CD4-positive, CD25-positive, alpha-beta regulatory T cell (primary cell): ENCODE measurements around the gene AOPEP. TPM values are rescaled to one million over a fixed set of nuclear protein-coding genes. Genes with fewer than 3 reads are reported as not detected.

ENCODE experiments used
- ATAC-seq, 2 donors: fragments of 150-1000 bp; cut with Tn5 transposase; one replicate each; pipeline ENCODE4 v1.10.0; 2021; ENCODE audit warnings: low read depth in 2 of 2, moderate number of reproducible peaks in 2 of 2, moderate library complexity in 1 of 2
- DNase-seq, 3 donors: peaks; one replicate each; pipeline versions ENCODE4 v3.0.0 to v3.0.0-alpha.2; 2012 to 2022; ENCODE audit warnings: mixed read lengths in 1 of 3
- H3K27ac ChIP-seq: one replicate; pipeline ENCODE4 v1.7.0; 2013; ENCODE audit warnings: mild to moderate bottlenecking, low read length; ENCODE audit not compliant: insufficient read depth, poor library complexity, severe bottlenecking
- H3K27me3 ChIP-seq: one replicate; pipeline ENCODE4 v1.7.0; 2013; ENCODE audit warnings: low read length; ENCODE audit not compliant: control insufficient read depth, insufficient read depth
- H3K36me3 ChIP-seq: one replicate; pipeline ENCODE4 v1.7.0; 2013; ENCODE audit warnings: mild to moderate bottlenecking, low read length, moderate library complexity; ENCODE audit not compliant: control insufficient read depth, insufficient read depth
- H3K4me1 ChIP-seq: 2 replicates; pipeline ENCODE4 v1.7.0; 2013; ENCODE audit warnings: mild to moderate bottlenecking, low read length; ENCODE audit not compliant: insufficient read depth, control insufficient read depth, poor library complexity, severe bottlenecking
- H3K4me3 ChIP-seq: one replicate; pipeline ENCODE4 v1.7.0; 2013; ENCODE audit warnings: low read depth, mild to moderate bottlenecking, low read length, moderate library complexity
- H3K9me3 ChIP-seq, 2 experiments: 1 replicate in 1 of 2; 2 replicates in 1 of 2; pipeline ENCODE4 v1.7.0; 2013; ENCODE audit warnings: low read length in 2 of 2, mild to moderate bottlenecking in 1 of 2, moderate library complexity in 1 of 2; ENCODE audit not compliant: control insufficient read depth in 2 of 2
- H3K27ac Mint-ChIP-seq, 3 donors: one replicate each; pipeline ENCODE4 v1.8.0; 2020 to 2022; ENCODE audit warnings: mild to moderate bottlenecking in 3 of 3, mixed read lengths in 3 of 3, moderate library complexity in 2 of 3
- H3K27me3 Mint-ChIP-seq: one replicate; pipeline ENCODE4 v1.8.0; 2022; ENCODE audit warnings: mild to moderate bottlenecking, mixed read lengths
- H3K36me3 Mint-ChIP-seq: one replicate; pipeline ENCODE4 v1.8.0; 2020; ENCODE audit warnings: mixed read lengths
- H3K4me1 Mint-ChIP-seq, 4 donors: one replicate each; pipeline ENCODE4 v1.8.0; 2020 to 2022; ENCODE audit warnings: mixed read lengths in 4 of 4, mild to moderate bottlenecking in 1 of 4
- H3K4me3 Mint-ChIP-seq, 4 donors: one replicate each; pipeline ENCODE4 v1.8.0; 2020 to 2022; ENCODE audit warnings: mild to moderate bottlenecking in 4 of 4, mixed read lengths in 4 of 4, moderate library complexity in 3 of 4
- H3K9me3 Mint-ChIP-seq, 7 donors: one replicate each; pipeline ENCODE4 v1.8.0; 2020 to 2022; ENCODE audit warnings: mixed read lengths in 7 of 7, mild to moderate bottlenecking in 3 of 7, moderate library complexity in 2 of 7
- polyA plus RNA-seq, 4 donors: library from polyadenylated mRNA; unstranded; fragments of 300-500 nt; fragmentation: Illumina TruSeq; gene quantifications; one replicate each; pipeline ENCODE4 v1.2.3, GENCODE V29; 2021
- total RNA-seq: library from RNA; stranded (reverse); gene quantifications from one replicate; pipeline ENCODE4 v1.2.3, GENCODE V29; 2022

Gene AOPEP
- total and polyA plus RNA-seq, 5 donors from 2014 or later, result 4.6 to 12.9 (median 6.4) TPM

DNA sequence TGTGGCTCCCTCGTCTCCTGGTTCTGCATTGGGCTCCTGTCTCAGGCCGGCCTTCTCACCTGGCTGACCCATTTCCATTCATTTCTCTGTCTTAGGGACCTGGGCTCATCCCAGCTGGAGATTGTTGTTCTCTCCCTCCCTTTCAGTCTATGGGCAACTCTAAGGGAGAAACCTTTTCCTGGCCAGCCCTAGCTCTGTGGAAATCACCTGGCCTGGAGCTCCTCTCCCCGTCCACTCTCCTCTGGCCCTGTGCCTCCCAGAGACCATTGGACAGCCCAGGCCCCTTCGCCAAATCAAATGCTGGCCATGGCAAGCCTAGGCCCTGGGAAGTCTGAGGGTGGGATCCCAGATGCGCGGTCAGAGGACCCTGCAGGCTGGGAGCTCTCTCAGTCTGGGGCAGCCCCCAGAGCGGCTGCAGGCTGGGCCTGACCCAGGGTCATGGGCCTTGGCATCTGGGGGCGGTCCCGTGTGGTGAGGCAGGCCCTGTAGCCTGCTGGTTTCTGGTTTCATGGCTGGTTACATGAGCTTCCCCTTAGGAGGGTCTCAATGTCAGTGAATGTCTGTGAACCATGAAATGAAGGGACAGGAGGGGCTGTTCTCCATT, 253.5 kb downstream of the AOPEP start:
- no peaks in the 10 kb centered on the region for H3K9me3 ChIP-seq
- no peak for DNase-seq
- H3K27me3 ChIP-seq, result no peaks in the 10 kb centered on the region
- H3K4me1 ChIP-seq, result peaks cover 6% of the 10 kb centered on the region
- Mint-ChIP-seq H3K27ac (no peak overlapping the region), H3K4me3 (no peak overlapping the region), H3K9me3 (no peaks in the 10 kb centered on the region), H3K4me1 (peaks cover 2 to 29% (median 11%) of the 10 kb centered on the region in 4 donors), H3K36me3 (peaks cover 10% of the 10 kb centered on the region), H3K27me3 (no peaks in the 10 kb centered on the region)
- H3K4me3 ChIP-seq, result no peak overlapping the region
- H3K36me3 ChIP-seq, result no peaks in the 10 kb centered on the region
- H3K27ac ChIP-seq, result no peak overlapping the region
- no peak for ATAC-seq

DNA sequence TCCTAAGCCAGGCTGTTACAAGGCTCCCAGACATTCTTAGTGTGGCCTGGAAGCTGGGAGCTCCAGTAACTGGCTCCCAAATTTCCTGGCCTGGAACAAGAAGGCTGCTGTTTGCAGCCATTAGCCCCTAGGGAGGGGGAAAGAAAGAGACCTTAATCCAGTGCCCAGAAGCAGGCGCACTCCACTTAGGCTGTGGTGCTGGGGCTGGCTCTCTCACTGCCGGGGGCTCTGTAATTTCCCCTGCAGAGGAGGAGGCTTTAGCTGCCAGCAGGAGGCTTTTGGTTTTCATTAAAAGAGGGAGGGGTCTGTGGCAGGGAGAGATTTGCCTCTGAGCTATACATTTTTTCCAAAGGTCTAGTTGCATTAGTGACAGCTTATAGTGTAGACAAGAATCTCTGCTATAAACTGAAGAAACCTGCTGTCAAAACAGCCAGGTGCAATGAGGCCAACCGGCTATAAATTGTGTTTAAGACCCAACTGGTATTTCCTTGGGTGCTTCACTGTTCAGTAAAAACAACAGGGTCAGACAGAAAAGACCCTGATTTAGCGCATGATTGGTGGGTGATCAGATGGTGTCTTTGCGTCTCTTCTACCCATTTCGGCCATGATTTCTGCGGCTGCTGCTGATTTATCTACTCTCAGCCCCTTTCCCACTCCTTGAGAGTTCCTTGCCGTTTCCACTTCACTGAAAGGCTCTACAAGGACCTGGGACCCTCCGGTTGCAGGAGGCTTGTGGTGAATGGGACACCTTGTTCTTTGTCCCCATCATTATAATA, 254.6 kb downstream of the AOPEP start:
- ATAC-seq, result no peak

DNA sequence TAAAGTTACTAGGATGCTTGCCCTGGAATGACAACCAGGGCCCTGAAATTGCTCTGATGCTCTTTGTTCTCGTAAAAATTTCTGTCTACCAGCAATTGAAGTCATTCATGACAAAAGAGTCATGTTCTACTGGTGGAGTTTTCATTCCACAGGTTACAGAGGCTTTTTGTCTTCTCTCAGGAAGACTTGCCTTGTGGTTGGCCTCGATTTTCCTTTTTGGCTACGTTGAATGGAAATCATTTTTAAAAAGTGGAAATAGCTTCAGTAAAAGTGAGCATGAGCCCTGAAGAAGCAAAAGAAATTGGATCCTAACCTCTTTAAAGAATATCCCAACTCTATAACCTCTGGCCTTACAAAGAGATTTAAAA, 255.2 kb downstream of the AOPEP start:
- Mint-ChIP-seq H3K27ac (no peak overlapping the region), H3K27me3 (no peaks in the 10 kb centered on the region), H3K36me3 (peaks cover 10% of the 10 kb centered on the region), H3K4me3 (no peak overlapping the region), H3K9me3 (no peaks in the 10 kb centered on the region), H3K4me1 (peaks cover 2 to 29% (median 11%) of the 10 kb centered on the region in 4 donors)
- ATAC-seq (no peak), DNase-seq (no peak)
- Histone ChIP-seq H3K27ac (no peak overlapping the region), H3K4me3 (no peak overlapping the region), H3K36me3 (no peaks in the 10 kb centered on the region), H3K9me3 (no peaks in the 10 kb centered on the region), H3K27me3 (no peaks in the 10 kb centered on the region), H3K4me1 (peaks cover 6% of the 10 kb centered on the region)

More for the DNA sequence above, 254.6 kb downstream of the AOPEP start:
- peaks cover 10% of the 10 kb centered on the region for H3K36me3 Mint-ChIP-seq
- DNase-seq, result no peak
- no peaks in the 10 kb centered on the region for H3K27me3 Mint-ChIP-seq
- Histone ChIP-seq H3K27ac (no peak overlapping the region), H3K4me3 (no peak overlapping the region), H3K4me1 (peaks cover 6% of the 10 kb centered on the region), H3K36me3 (no peaks in the 10 kb centered on the region), H3K27me3 (no peaks in the 10 kb centered on the region), H3K9me3 (no peaks in the 10 kb centered on the region)
- H3K9me3 Mint-ChIP-seq, result no peaks in the 10 kb centered on the region
- no peak overlapping the region for H3K4me3 Mint-ChIP-seq
- H3K27ac Mint-ChIP-seq, result no peak overlapping the region
- H3K4me1 Mint-ChIP-seq, result peaks cover 2 to 29% (median 11%) of the 10 kb centered on the region in 4 donors

DNA sequence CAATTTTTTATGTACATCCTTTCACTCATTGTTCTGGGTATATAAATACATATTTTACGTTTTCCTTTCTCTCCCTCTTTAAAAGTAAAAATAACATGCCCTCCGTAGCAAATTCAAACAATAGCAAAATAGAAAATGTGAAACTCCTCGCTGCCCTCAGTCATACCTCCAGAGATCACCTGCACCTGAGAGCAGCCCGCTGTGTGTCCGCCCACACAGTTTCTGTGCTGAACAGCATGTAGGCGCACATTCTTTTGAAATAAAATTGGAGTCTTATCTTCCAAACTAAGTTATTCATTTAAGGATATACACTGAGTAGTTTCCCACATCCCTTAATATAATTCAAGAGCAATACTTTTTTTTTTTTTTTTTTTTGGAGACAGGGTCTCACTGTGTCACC, 255.7 kb downstream of the AOPEP start:
- H3K27me3 Mint-ChIP-seq, result no peaks in the 10 kb centered on the region
- no peaks in the 10 kb centered on the region for H3K36me3 ChIP-seq
- H3K36me3 Mint-ChIP-seq, result peaks cover 10% of the 10 kb centered on the region
- no peaks in the 10 kb centered on the region for H3K9me3 ChIP-seq
- no peak overlapping the region for H3K4me3 ChIP-seq
- H3K9me3 Mint-ChIP-seq, result no peaks in the 10 kb centered on the region
- DNase-seq (peak in 1 of 3 donors; percentile 13), ATAC-seq (no peak)
- no peak overlapping the region for H3K27ac ChIP-seq
- peaks cover 6% of the 10 kb centered on the region for H3K4me1 ChIP-seq
- no peaks in the 10 kb centered on the region for H3K27me3 ChIP-seq
- H3K4me1 Mint-ChIP-seq, result peaks cover 2 to 29% (median 11%) of the 10 kb centered on the region in 4 donors
- peak overlapping the region in 1 of 3 donors; percentile 29 for H3K27ac Mint-ChIP-seq
- peak overlapping the region in 2 of 4 donors; percentile 21 to 44 for H3K4me3 Mint-ChIP-seq

DNA sequence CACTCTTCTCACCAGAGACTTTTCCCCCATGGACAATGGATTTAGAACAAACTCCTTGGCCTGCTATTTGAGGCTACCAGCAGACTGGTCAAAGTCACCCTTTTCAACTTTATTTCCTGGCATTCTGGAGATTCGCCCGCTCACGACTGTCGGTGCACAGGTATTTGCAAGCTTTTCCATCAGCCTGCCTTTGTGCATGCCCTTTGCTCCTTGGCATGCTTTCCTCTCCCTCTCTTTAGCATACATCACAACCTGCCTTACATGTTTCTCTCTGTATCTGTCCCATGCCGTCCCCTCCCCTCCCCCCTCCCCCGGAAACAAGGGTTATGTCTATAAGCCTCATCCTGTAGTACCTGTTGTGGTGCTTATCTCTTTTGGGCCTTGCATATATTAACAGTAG, 257.1 kb downstream of the AOPEP start:
- no peaks in the 10 kb centered on the region for H3K9me3 Mint-ChIP-seq
- H3K27ac Mint-ChIP-seq, result no peak overlapping the region
- H3K27me3 Mint-ChIP-seq, result no peaks in the 10 kb centered on the region
- peak in 1 of 3 donors; percentile 17 for DNase-seq
- H3K9me3 ChIP-seq, result no peaks in the 10 kb centered on the region
- H3K27me3 ChIP-seq, result no peaks in the 10 kb centered on the region
- peaks cover 2 to 25% (median 11%) of the 10 kb centered on the region in 4 donors for H3K4me1 Mint-ChIP-seq
- H3K4me3 Mint-ChIP-seq, result no peak overlapping the region
- no peaks in the 10 kb centered on the region for H3K36me3 ChIP-seq
- no peak overlapping the region for H3K27ac ChIP-seq
- H3K36me3 Mint-ChIP-seq, result peaks cover 12% of the 10 kb centered on the region
- no peak for ATAC-seq
- peaks cover 6% of the 10 kb centered on the region for H3K4me1 ChIP-seq
- no peak overlapping the region for H3K4me3 ChIP-seq

DNA sequence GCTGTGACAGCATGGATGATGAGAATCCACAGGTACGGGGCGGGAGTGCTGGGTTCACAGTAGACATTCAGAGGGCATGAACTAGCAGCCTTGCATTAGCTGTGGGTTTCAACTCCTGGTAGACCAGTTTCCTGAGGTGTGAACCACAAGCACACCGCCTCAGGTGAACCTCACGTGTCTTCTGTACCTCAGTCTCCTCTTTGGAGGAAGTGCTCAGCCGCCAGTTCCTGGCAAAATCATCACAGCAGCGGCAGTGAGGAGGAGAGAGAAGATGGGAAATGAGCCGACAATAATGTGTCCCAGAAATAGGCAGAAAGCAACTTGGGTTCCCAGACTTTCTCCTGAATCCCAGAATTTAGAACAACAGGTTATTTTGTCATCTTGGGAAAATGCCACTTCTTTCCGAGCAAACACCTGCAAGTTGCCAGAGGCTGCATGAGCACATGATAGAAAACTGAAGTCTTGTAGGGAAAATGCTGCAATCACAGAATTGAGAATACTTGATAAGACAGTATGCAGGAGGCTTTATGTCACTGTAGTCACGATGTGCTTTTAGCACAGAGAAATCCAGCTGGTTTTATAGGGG, 258.5 kb downstream of the AOPEP start:
- H3K27me3 Mint-ChIP-seq, result no peaks in the 10 kb centered on the region
- Histone ChIP-seq H3K9me3 (no peaks in the 10 kb centered on the region), H3K4me3 (no peak overlapping the region), H3K27ac (no peak overlapping the region), H3K27me3 (no peaks in the 10 kb centered on the region), H3K36me3 (no peaks in the 10 kb centered on the region), H3K4me1 (peaks cover 6% of the 10 kb centered on the region)
- no peak overlapping the region for H3K4me3 Mint-ChIP-seq
- H3K27ac Mint-ChIP-seq, result no peak overlapping the region
- no peak for ATAC-seq
- no peak for DNase-seq
- peaks cover 11% of the 10 kb centered on the region for H3K36me3 Mint-ChIP-seq
- no peaks in the 10 kb centered on the region for H3K9me3 Mint-ChIP-seq
- peaks cover 2 to 25% (median 11%) of the 10 kb centered on the region in 4 donors for H3K4me1 Mint-ChIP-seq

DNA sequence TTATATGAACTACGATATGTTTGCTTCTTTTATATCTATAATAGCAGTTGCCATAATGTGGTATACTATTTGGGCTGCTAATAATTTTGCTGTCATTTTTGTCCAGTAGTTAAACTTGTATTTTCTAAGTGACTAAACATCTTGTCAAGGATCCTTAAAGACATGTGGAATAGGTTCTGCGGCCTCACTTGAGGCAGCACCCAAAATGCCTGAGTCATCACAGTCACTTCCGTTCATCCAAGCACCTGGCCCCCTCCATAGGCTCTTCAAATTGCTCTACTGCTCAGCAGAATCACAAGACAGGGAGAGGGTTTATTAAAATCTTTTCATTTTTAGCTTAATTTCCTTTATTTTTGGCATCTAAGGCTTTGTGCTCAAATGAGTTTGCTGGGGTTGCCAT, 259.1 kb downstream of the AOPEP start:
- peaks cover 6% of the 10 kb centered on the region for H3K4me1 ChIP-seq
- Mint-ChIP-seq H3K4me3 (no peak overlapping the region), H3K36me3 (peaks cover 11% of the 10 kb centered on the region), H3K27ac (no peak overlapping the region), H3K9me3 (no peaks in the 10 kb centered on the region), H3K27me3 (no peaks in the 10 kb centered on the region), H3K4me1 (peaks cover 2 to 25% (median 11%) of the 10 kb centered on the region in 4 donors)
- no peaks in the 10 kb centered on the region for H3K27me3 ChIP-seq
- H3K27ac ChIP-seq, result no peak overlapping the region
- DNase-seq, result no peak
- no peak overlapping the region for H3K4me3 ChIP-seq
- H3K36me3 ChIP-seq, result no peaks in the 10 kb centered on the region
- no peaks in the 10 kb centered on the region for H3K9me3 ChIP-seq
- ATAC-seq, result no peak
